Endodermal cell (in vitro differentiated cells): ENCODE results near the gene ABHD11. TPM values are rescaled to one million over a fixed set of nuclear protein-coding genes. Genes with fewer than 3 reads are reported as not detected.

Experiments
- DNase-seq: peaks from one replicate; pipeline ENCODE4 v3.0.0-alpha.2; 2017
- H3K27ac ChIP-seq: 2 replicates; pipeline ENCODE4 v1.5.1; 2013; ENCODE audit warnings: mild to moderate bottlenecking, low read depth, low read length, moderate library complexity
- H3K27me3 ChIP-seq: 2 replicates; pipeline ENCODE4 v1.6.1; 2013; ENCODE audit warnings: mild to moderate bottlenecking, low read length, moderate library complexity; ENCODE audit not compliant: insufficient read depth, control insufficient read depth, poor library complexity, severe bottlenecking
- H3K36me3 ChIP-seq: 2 replicates; pipeline ENCODE4 v1.7.0; 2013; ENCODE audit warnings: mild to moderate bottlenecking, low read length, moderate library complexity; ENCODE audit not compliant: control insufficient read depth, insufficient read depth
- H3K4me1 ChIP-seq: one replicate; pipeline ENCODE4 v1.7.0; 2013; ENCODE audit warnings: low read length; ENCODE audit not compliant: control insufficient read depth, insufficient read depth
- H3K4me3 ChIP-seq: 2 replicates; pipeline ENCODE4 v1.5.1; 2013; ENCODE audit warnings: mild to moderate bottlenecking, low read length, moderate library complexity
- H3K9ac ChIP-seq: 2 replicates; pipeline ENCODE4 v1.6.1; 2013; ENCODE audit warnings: mild to moderate bottlenecking, low read length, moderate library complexity; ENCODE audit not compliant: poor library complexity, severe bottlenecking; ENCODE audit errors: extremely low read depth
- H3K9me3 ChIP-seq: 2 replicates; pipeline ENCODE4 v1.6.1; 2013; ENCODE audit warnings: mild to moderate bottlenecking, low read length, moderate library complexity; ENCODE audit not compliant: control insufficient read depth
- H3K27ac Mint-ChIP-seq: 2 replicates; pipeline ENCODE4 v1.8.0; 2020; ENCODE audit warnings: mixed read lengths
- H3K27me3 Mint-ChIP-seq: 2 replicates; pipeline ENCODE4 v1.8.0; 2021; ENCODE audit warnings: mild to moderate bottlenecking, mixed read lengths; ENCODE audit not compliant: insufficient read depth
- H3K36me3 Mint-ChIP-seq: 2 replicates; pipeline ENCODE4 v1.8.0; 2020; ENCODE audit warnings: low read depth, mixed read lengths
- H3K4me1 Mint-ChIP-seq: 2 replicates; pipeline ENCODE4 v1.8.0; 2020; ENCODE audit warnings: mixed read lengths
- H3K4me3 Mint-ChIP-seq: 2 replicates; pipeline ENCODE4 v1.8.0; 2020; ENCODE audit warnings: mild to moderate bottlenecking, moderate library complexity, mixed read lengths
- H3K9me3 Mint-ChIP-seq: 2 replicates; pipeline ENCODE4 v1.8.0; 2020; ENCODE audit warnings: mild to moderate bottlenecking, mixed read lengths
- WGBS, 2 experiments: methylation state at CpG; one replicate each; pipeline versions ENCODE4 v1.1.5 to v1.1.7; 2013; ENCODE audit warnings: missing lambda C conversion rate in 2 of 2, mixed read lengths in 1 of 2; ENCODE audit not compliant: insufficient coverage in 1 of 2, insufficient read length in 1 of 2; 5-methylcytosine and 5-hydroxymethylcytosine counted together
- microRNA-seq: library from miRNA; unstranded; fragments of <30 nt; microRNA quantifications from one replicate; pipeline ENCODE4 v1.2.0, GENCODE V29; 2020; ENCODE audit warnings: borderline microRNAs expressed
- total RNA-seq, 2 donors: library from RNA; stranded (reverse); fragmentation: NEBNext Ultra II Directional in 1 of 2; extraction: Animal tissue kit (Norgen Biotek cat#: 25700) in 1 of 2; gene quantifications; 2 replicates in 1 of 2; 3 replicates in 1 of 2; pipeline ENCODE4 v1.2.1, GENCODE V29; 2021
- TF ChIP-seq, protein P1 (sequence below): fragments of 200-600 bp; sonication (generic); conservative IDR thresholded peaks from 2 replicates; pipeline ENCODE4 v1.5.0; 2021; ENCODE audit warnings: antibody characterized with exemption, mild to moderate bottlenecking

ABHD11 gene
- total RNA-seq, 2 donors from 2014 or later: 76.9 to 109 TPM

- no peaks in the 10 kb centered on the region for H3K27me3 ChIP-seq
- DNase-seq: no peak
- H3K36me3 ChIP-seq: peaks cover 87% of the 10 kb centered on the region
- H3K27ac ChIP-seq: no peak overlapping the region
- H3K4me1 Mint-ChIP-seq: no peaks in the 10 kb centered on the region
- WGBS, 2 experiments: 93 to 96% methylated on average over 3 to 7 of the region's 7 CpGs
- no peak overlapping the region for H3K4me3 ChIP-seq
- H3K27ac Mint-ChIP-seq: no peak overlapping the region
- TF ChIP-seq, protein P1, sequence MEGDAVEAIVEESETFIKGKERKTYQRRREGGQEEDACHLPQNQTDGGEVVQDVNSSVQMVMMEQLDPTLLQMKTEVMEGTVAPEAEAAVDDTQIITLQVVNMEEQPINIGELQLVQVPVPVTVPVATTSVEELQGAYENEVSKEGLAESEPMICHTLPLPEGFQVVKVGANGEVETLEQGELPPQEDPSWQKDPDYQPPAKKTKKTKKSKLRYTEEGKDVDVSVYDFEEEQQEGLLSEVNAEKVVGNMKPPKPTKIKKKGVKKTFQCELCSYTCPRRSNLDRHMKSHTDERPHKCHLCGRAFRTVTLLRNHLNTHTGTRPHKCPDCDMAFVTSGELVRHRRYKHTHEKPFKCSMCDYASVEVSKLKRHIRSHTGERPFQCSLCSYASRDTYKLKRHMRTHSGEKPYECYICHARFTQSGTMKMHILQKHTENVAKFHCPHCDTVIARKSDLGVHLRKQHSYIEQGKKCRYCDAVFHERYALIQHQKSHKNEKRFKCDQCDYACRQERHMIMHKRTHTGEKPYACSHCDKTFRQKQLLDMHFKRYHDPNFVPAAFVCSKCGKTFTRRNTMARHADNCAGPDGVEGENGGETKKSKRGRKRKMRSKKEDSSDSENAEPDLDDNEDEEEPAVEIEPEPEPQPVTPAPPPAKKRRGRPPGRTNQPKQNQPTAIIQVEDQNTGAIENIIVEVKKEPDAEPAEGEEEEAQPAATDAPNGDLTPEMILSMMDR: no peak
- H3K27me3 Mint-ChIP-seq: no peaks in the 10 kb centered on the region
- H3K9ac ChIP-seq: no peak overlapping the region
- H3K9me3 Mint-ChIP-seq: no peaks in the 10 kb centered on the region
- H3K4me3 Mint-ChIP-seq: no peak overlapping the region
- no peaks in the 10 kb centered on the region for H3K9me3 ChIP-seq
- H3K4me1 ChIP-seq: no peaks in the 10 kb centered on the region
- H3K36me3 Mint-ChIP-seq: peaks cover 66% of the 10 kb centered on the region
These were observed 48.0 kb downstream of the ABHD11 start for GRCh38 chr7:73690646-73691045.

DNA sequence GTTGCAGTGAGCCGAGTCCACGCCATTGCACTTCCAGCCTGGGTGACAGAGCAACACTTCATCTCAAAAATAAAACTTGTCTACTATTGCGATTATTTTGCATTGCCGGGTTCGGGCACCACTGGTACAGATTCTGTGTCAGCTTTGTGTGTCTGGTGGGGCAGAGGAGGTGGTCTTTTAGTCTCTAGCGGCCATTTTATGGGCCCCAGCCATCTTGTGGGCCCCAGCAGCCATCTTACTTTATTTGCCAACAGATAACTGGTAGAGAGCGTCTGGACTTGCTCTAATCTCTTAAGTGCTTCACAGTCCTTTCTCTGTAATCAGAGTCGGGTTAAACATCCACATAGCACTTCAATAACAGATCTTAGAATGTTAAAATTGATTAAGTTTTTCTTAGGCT lies 50.3 kb downstream of the ABHD11 start:
- Histone ChIP-seq H3K27ac (no peak overlapping the region), H3K27me3 (no peaks in the 10 kb centered on the region), H3K4me3 (no peak overlapping the region), H3K9me3 (no peaks in the 10 kb centered on the region), H3K4me1 (no peaks in the 10 kb centered on the region), H3K9ac (no peak overlapping the region), H3K36me3 (peaks cover 74% of the 10 kb centered on the region)
- no peak overlapping the region for H3K4me3 Mint-ChIP-seq
- TF ChIP-seq, protein P1: no peak
- H3K36me3 Mint-ChIP-seq: peaks cover 58% of the 10 kb centered on the region
- DNase-seq: no peak
- peaks cover 2% of the 10 kb centered on the region for H3K4me1 Mint-ChIP-seq
- no peaks in the 10 kb centered on the region for H3K9me3 Mint-ChIP-seq
- H3K27me3 Mint-ChIP-seq: no peaks in the 10 kb centered on the region
- 91 to 100% methylated on average over 4 to 8 of the region's 8 CpGs for WGBS, 2 experiments
- no peak overlapping the region for H3K27ac Mint-ChIP-seq

Small RNAs within 50 kb of the gene (microRNA-seq; reads per million reads assigned to microRNA genes)
- not detected for gene MIR4284

Other genes starting within 250 kb of the ABHD11 start
- gene BAZ1B, start 216.5 kb downstream of the ABHD11 start, total RNA-seq: 10 to 100 TPM; 66.4 to 72.1 TPM
- gene BCL7B, start 181.1 kb downstream of the ABHD11 start, total RNA-seq: 10 to 100 TPM; 31.0 to 37.7 TPM
- gene TBL2, start 160.2 kb downstream of the ABHD11 start, total RNA-seq: 10 to 100 TPM; 55.7 to 59.7 TPM
- 10 to 100 TPM; 39.7 to 58.0 TPM for gene MLXIPL, start 114.3 kb downstream of the ABHD11 start, total RNA-seq
- gene VPS37D, start 71.0 kb downstream of the ABHD11 start, total RNA-seq: 1 to 10 TPM; 6.1 to 9.1 TPM
- 10 to 100 TPM in 1 of 2 donors, 1 to 10 TPM in 1; 8.9 to 11.1 TPM for gene DNAJC30, start 55.3 kb downstream of the ABHD11 start, total RNA-seq
- gene BUD23, start 55.2 kb downstream of the ABHD11 start, total RNA-seq: 10 to 100 TPM; 62.2 to 67.2 TPM
- 10 to 100 TPM; 23.0 to 34.4 TPM for gene STX1A, start 19.1 kb downstream of the ABHD11 start, total RNA-seq
- gene CLDN3, start 31.5 kb upstream of the ABHD11 start, total RNA-seq: 10 to 100 TPM; 20.7 to 47.0 TPM
- gene CLDN4, start 92.2 kb upstream of the ABHD11 start, total RNA-seq: 1 to 10 TPM; 5.6 to 9.7 TPM
- 10 to 100 TPM; 20.9 to 22.2 TPM for gene METTL27, start 103.7 kb upstream of the ABHD11 start, total RNA-seq
- gene TMEM270, start 122.4 kb upstream of the ABHD11 start, total RNA-seq: not detected